Astrocyte (in vitro differentiated cells and primary cell): ENCODE results near the gene SLC6A15. TPM values are rescaled to one million over a fixed set of nuclear protein-coding genes. Genes with fewer than 3 reads are reported as not detected.

Experiments used
- DNase-seq: peaks from one replicate; pipeline ENCODE4 v3.0.0-alpha.2; 2010; ENCODE audit warnings: low read depth
- FAIRE-seq: peaks from 2 replicates; lab custom pipeline; 2011; peaks lifted over from hg19 to GRCh38; lab: Jason Lieb, UNC
- H2AFZ ChIP-seq: 2 replicates; pipeline ENCODE4 v1.6.0; 2012; ENCODE audit warnings: low read depth, low read length, inconsistent platforms
- H3K27ac ChIP-seq: 2 replicates; pipeline ENCODE4 v1.5.1; 2011; ENCODE audit warnings: low read depth, low read length, inconsistent platforms
- H3K27me3 ChIP-seq: 2 replicates; pipeline ENCODE4 v1.6.0; 2011; ENCODE audit warnings: low read length, inconsistent platforms; ENCODE audit not compliant: insufficient read depth
- H3K36me3 ChIP-seq: 2 replicates; pipeline ENCODE4 v1.5.1; 2011; ENCODE audit warnings: low read length, inconsistent platforms; ENCODE audit not compliant: insufficient read depth
- H3K4me1 ChIP-seq: 2 replicates; pipeline ENCODE4 v1.5.1; 2011; ENCODE audit warnings: low read length, inconsistent platforms; ENCODE audit not compliant: insufficient read depth
- H3K4me2 ChIP-seq: 2 replicates; pipeline ENCODE4 v1.6.0; 2012; ENCODE audit warnings: low read length, inconsistent platforms
- H3K4me3 ChIP-seq: 2 replicates; pipeline ENCODE4 v1.5.1; 2011; ENCODE audit warnings: low read depth, mild to moderate bottlenecking, low read length, inconsistent platforms; ENCODE audit not compliant: insufficient read depth
- H3K79me2 ChIP-seq: 2 replicates; pipeline ENCODE4 v1.6.0; 2012; ENCODE audit warnings: mild to moderate bottlenecking, low read length, inconsistent platforms; ENCODE audit not compliant: insufficient read depth
- H3K9ac ChIP-seq: 2 replicates; pipeline ENCODE4 v1.6.0; 2012; ENCODE audit warnings: mild to moderate bottlenecking, low read length, inconsistent platforms
- H3K9me3 ChIP-seq: 2 replicates; pipeline ENCODE4 v1.5.1; 2012; ENCODE audit warnings: low read depth, mild to moderate bottlenecking, low read length, inconsistent platforms; ENCODE audit not compliant: insufficient read depth
- H4K20me1 ChIP-seq: 2 replicates; pipeline ENCODE4 v1.6.0; 2012; ENCODE audit warnings: low read length, inconsistent platforms; ENCODE audit not compliant: insufficient read depth
- H3K27ac Mint-ChIP-seq: one replicate; pipeline ENCODE4 v1.8.0; 2021; ENCODE audit warnings: mild to moderate bottlenecking, mixed read lengths; ENCODE audit not compliant: unreplicated experiment
- H3K27me3 Mint-ChIP-seq: one replicate; pipeline ENCODE4 v1.8.0; 2021; ENCODE audit warnings: low read depth, mixed read lengths; ENCODE audit not compliant: unreplicated experiment
- H3K36me3 Mint-ChIP-seq: one replicate; pipeline ENCODE4 v1.8.0; 2021; ENCODE audit warnings: low read depth, mixed read lengths; ENCODE audit not compliant: unreplicated experiment
- H3K4me1 Mint-ChIP-seq: one replicate; pipeline ENCODE4 v1.8.0; 2021; ENCODE audit warnings: low read depth, mixed read lengths; ENCODE audit not compliant: unreplicated experiment
- H3K4me3 Mint-ChIP-seq: one replicate; pipeline ENCODE4 v1.8.0; 2021; ENCODE audit warnings: mild to moderate bottlenecking, moderate library complexity, mixed read lengths; ENCODE audit not compliant: unreplicated experiment
- H3K9me3 Mint-ChIP-seq: one replicate; pipeline ENCODE4 v1.8.0; 2021; ENCODE audit warnings: mild to moderate bottlenecking, mixed read lengths; ENCODE audit not compliant: unreplicated experiment
- EZH2 ChIP-seq: IDR thresholded peaks from 2 replicates; pipeline ENCODE4 v1.6.1; 2012; ENCODE audit warnings: mild to moderate bottlenecking, low read length, inconsistent platforms; ENCODE audit not compliant: insufficient read depth
- total RNA-seq: library from RNA; stranded (reverse); gene quantifications from 2 replicates; pipeline ENCODE4 v1.2.1, GENCODE V29; 2021
- TF ChIP-seq, protein P1 (sequence below): IDR thresholded peaks from 2 replicates; pipeline ENCODE4 v1.5.1; 2011; ENCODE audit warnings: low read depth, mild to moderate bottlenecking, inconsistent platforms, low read length, moderate library complexity; ENCODE audit not compliant: insufficient read depth

The SLC6A15 gene
- total RNA-seq, 1 donor from 2014 or later: 16.7 TPM

- FAIRE-seq (no peak), DNase-seq (peak; percentile 19)
- no peak for TF ChIP-seq EZH2
- TF ChIP-seq, protein P1, sequence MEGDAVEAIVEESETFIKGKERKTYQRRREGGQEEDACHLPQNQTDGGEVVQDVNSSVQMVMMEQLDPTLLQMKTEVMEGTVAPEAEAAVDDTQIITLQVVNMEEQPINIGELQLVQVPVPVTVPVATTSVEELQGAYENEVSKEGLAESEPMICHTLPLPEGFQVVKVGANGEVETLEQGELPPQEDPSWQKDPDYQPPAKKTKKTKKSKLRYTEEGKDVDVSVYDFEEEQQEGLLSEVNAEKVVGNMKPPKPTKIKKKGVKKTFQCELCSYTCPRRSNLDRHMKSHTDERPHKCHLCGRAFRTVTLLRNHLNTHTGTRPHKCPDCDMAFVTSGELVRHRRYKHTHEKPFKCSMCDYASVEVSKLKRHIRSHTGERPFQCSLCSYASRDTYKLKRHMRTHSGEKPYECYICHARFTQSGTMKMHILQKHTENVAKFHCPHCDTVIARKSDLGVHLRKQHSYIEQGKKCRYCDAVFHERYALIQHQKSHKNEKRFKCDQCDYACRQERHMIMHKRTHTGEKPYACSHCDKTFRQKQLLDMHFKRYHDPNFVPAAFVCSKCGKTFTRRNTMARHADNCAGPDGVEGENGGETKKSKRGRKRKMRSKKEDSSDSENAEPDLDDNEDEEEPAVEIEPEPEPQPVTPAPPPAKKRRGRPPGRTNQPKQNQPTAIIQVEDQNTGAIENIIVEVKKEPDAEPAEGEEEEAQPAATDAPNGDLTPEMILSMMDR: peak; percentile 83
- no peaks in the 10 kb centered on the region for H3K9me3 ChIP-seq
- H3K27ac Mint-ChIP-seq: no peak overlapping the region
- H3K27me3 Mint-ChIP-seq: no peaks in the 10 kb centered on the region
- H3K4me3 Mint-ChIP-seq: no peak overlapping the region
- no peak overlapping the region for H3K27ac ChIP-seq
- H3K9ac ChIP-seq: no peak overlapping the region
- H3K4me1 ChIP-seq: no peaks in the 10 kb centered on the region
- H2AFZ ChIP-seq: no peak overlapping the region
- no peaks in the 10 kb centered on the region for H3K79me2 ChIP-seq
- H3K4me2 ChIP-seq: no peak overlapping the region
- no peaks in the 10 kb centered on the region for H3K4me1 Mint-ChIP-seq
- H4K20me1 ChIP-seq: no peaks in the 10 kb centered on the region
- H3K4me3 ChIP-seq: no peak overlapping the region
- H3K36me3 Mint-ChIP-seq: no peaks in the 10 kb centered on the region
- no peaks in the 10 kb centered on the region for H3K27me3 ChIP-seq
- H3K36me3 ChIP-seq: no peaks in the 10 kb centered on the region
- H3K9me3 Mint-ChIP-seq: no peaks in the 10 kb centered on the region
Measured at GRCh38 chr12:84842406-84843013, 70.1 kb downstream of the SLC6A15 start.

- H3K9ac ChIP-seq: no peak overlapping the region
- H3K4me3 ChIP-seq: no peak overlapping the region
- no peak overlapping the region for H3K4me3 Mint-ChIP-seq
- H3K27ac Mint-ChIP-seq: no peak overlapping the region
- no peak overlapping the region for H2AFZ ChIP-seq
- H3K79me2 ChIP-seq: no peaks in the 10 kb centered on the region
- H3K36me3 ChIP-seq: no peaks in the 10 kb centered on the region
- H3K36me3 Mint-ChIP-seq: no peaks in the 10 kb centered on the region
- H3K27me3 ChIP-seq: no peaks in the 10 kb centered on the region
- no peaks in the 10 kb centered on the region for H3K9me3 Mint-ChIP-seq
- no peak for DNase-seq
- H3K4me2 ChIP-seq: no peak overlapping the region
- no peaks in the 10 kb centered on the region for H3K4me1 ChIP-seq
- no peaks in the 10 kb centered on the region for H3K27me3 Mint-ChIP-seq
- no peaks in the 10 kb centered on the region for H4K20me1 ChIP-seq
- no peak for TF ChIP-seq EZH2
- TF ChIP-seq, protein P1: no peak
- no peaks in the 10 kb centered on the region for H3K4me1 Mint-ChIP-seq
- no peak overlapping the region for H3K27ac ChIP-seq
- H3K9me3 ChIP-seq: no peaks in the 10 kb centered on the region
- no peak for FAIRE-seq
Measured at GRCh38 chr12:84841591-84841990, 71.0 kb downstream of the SLC6A15 start.

DNA sequence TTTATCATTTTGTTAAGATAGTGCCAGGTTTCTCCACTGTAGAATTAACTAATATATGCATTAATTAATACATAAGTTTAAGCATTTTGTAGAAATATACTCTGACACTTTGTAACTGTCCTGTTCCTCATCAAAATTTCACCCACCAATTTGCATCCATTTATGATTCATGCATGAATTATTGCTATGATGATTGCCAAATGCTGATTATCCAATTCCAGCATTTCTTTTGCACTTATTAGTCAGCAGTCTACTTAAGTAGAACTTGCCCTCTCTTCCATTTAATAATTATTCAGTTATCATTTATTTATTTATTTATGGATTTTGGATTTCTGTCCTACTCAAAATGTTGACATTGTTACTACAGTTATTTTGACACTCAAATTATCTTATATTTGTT lies 72.2 kb downstream of the SLC6A15 start:
- Mint-ChIP-seq H3K4me1 (no peaks in the 10 kb centered on the region), H3K36me3 (no peaks in the 10 kb centered on the region), H3K27ac (no peak overlapping the region), H3K27me3 (no peaks in the 10 kb centered on the region), H3K9me3 (no peaks in the 10 kb centered on the region), H3K4me3 (no peak overlapping the region)
- DNase-seq (no peak), FAIRE-seq (no peak)
- H3K27ac ChIP-seq: no peak overlapping the region
- no peaks in the 10 kb centered on the region for H3K27me3 ChIP-seq
- no peaks in the 10 kb centered on the region for H4K20me1 ChIP-seq
- H3K36me3 ChIP-seq: no peaks in the 10 kb centered on the region
- no peak overlapping the region for H2AFZ ChIP-seq
- H3K4me3 ChIP-seq: no peak overlapping the region
- no peaks in the 10 kb centered on the region for H3K9me3 ChIP-seq
- no peaks in the 10 kb centered on the region for H3K79me2 ChIP-seq
- H3K4me1 ChIP-seq: no peaks in the 10 kb centered on the region
- TF ChIP-seq, protein P1: no peak
- no peak for TF ChIP-seq EZH2
- H3K9ac ChIP-seq: no peak overlapping the region
- H3K4me2 ChIP-seq: no peak overlapping the region
